MM.1S (cell line): ENCODE measurements around the gene ARMC12.

Experiments used
- DNase-seq: peaks from one replicate; pipeline ENCODE4 v3.0.0-alpha.2; 2015
- H2AFZ ChIP-seq: fragments of 300-600 bp; sonication (generic); 2 replicates; pipeline ENCODE4 v1.6.0; 2016; ENCODE audit warnings: antibody characterized with exemption, low read length
- H3F3A ChIP-seq: fragments of 300-600 bp; sonication (generic); 2 replicates; pipeline ENCODE4 v1.6.1; 2016; ENCODE audit warnings: mild to moderate bottlenecking, antibody characterized with exemption, low read length, moderate library complexity, mixed read lengths; ENCODE audit not compliant: insufficient read depth
- H3K27ac ChIP-seq: fragments of 300-600 bp; sonication (generic); 2 replicates; pipeline ENCODE4 v1.5.1; 2016; ENCODE audit warnings: mild to moderate bottlenecking, low read length
- H3K27me3 ChIP-seq: fragments of 300-600 bp; sonication (generic); replicated peaks from 2 replicates; pipeline ENCODE4 v1.6.0; 2016; ENCODE audit warnings: low read length; ENCODE audit not compliant: insufficient read depth
- H3K36me3 ChIP-seq: fragments of 300-600 bp; sonication (generic); replicated peaks from 2 replicates; pipeline ENCODE4 v1.6.1; 2016; ENCODE audit warnings: mild to moderate bottlenecking, low read length, mixed read lengths; ENCODE audit not compliant: insufficient read depth
- H3K4me1 ChIP-seq: fragments of 300-600 bp; sonication (generic); 2 replicates; pipeline ENCODE4 v1.6.1; 2016; ENCODE audit warnings: low read length, mixed read lengths
- H3K4me2 ChIP-seq: fragments of 300-600 bp; sonication (generic); 2 replicates; pipeline ENCODE4 v1.6.0; 2016; ENCODE audit warnings: low read depth, low read length
- H3K4me3 ChIP-seq: fragments of 300-600 bp; sonication (generic); 2 replicates; pipeline ENCODE4 v1.5.1; 2016; ENCODE audit warnings: low read length, mixed read lengths
- H3K79me2 ChIP-seq: fragments of 300-600 bp; sonication (generic); 2 replicates; pipeline ENCODE4 v1.6.1; 2016; ENCODE audit warnings: mixed run types, low read length, mixed read lengths
- H3K9ac ChIP-seq: fragments of 300-600 bp; sonication (generic); 2 replicates; pipeline ENCODE4 v1.6.1; 2016; ENCODE audit warnings: low read length, mixed read lengths
- H3K9me2 ChIP-seq: fragments of 300-600 bp; sonication (generic); replicated peaks from 2 replicates; pipeline ENCODE4 v1.6.1; 2016; ENCODE audit warnings: mild to moderate bottlenecking, low read length, mixed read lengths; ENCODE audit not compliant: insufficient read depth
- H3K9me3 ChIP-seq: fragments of 300-600 bp; sonication (generic); replicated peaks from 2 replicates; pipeline ENCODE4 v1.6.1; 2016; ENCODE audit warnings: mild to moderate bottlenecking, low read length, mixed read lengths; ENCODE audit not compliant: insufficient read depth
- H4K20me1 ChIP-seq: fragments of 300-600 bp; sonication (generic); 2 replicates; pipeline ENCODE4 v1.6.1; 2016; ENCODE audit warnings: mild to moderate bottlenecking, low read length, moderate library complexity, mixed read lengths; ENCODE audit not compliant: insufficient read depth
- CTCF ChIP-seq: fragments of 300-600 bp; sonication (generic); IDR thresholded peaks from 2 replicates; pipeline ENCODE4 v1.5.1; 2016; ENCODE audit warnings: antibody characterized with exemption, low read length, mixed read lengths
- EZH2 ChIP-seq: fragments of 300-600 bp; sonication (generic); optimal IDR thresholded peaks from 2 replicates; pipeline ENCODE3; 2017; ENCODE audit warnings: low read depth, mild to moderate bottlenecking, antibody characterized with exemption, low read length, mixed read lengths
- EZH2phosphoT487 ChIP-seq: fragments of 300-600 bp; sonication (generic); IDR thresholded peaks from 2 replicates; pipeline ENCODE4 v1.6.1; 2018; ENCODE audit warnings: antibody characterized with exemption, low read length

The ARMC12 gene

GRCh38 chr6:35707714-35708407 lies 29.0 kb upstream of the ARMC12 start:
- Histone ChIP-seq H3F3A (no peaks in the 10 kb centered on the region), H3K4me3 (no peak overlapping the region), H4K20me1 (no peaks in the 10 kb centered on the region), H3K27ac (no peak overlapping the region), H3K9ac (no peak overlapping the region), H3K4me2 (no peak overlapping the region), H3K36me3 (no peaks in the 10 kb centered on the region), H3K79me2 (no peaks in the 10 kb centered on the region), H3K9me2 (no peaks in the 10 kb centered on the region), H2AFZ (no peak overlapping the region), H3K27me3 (no peaks in the 10 kb centered on the region), H3K9me3 (no peaks in the 10 kb centered on the region), H3K4me1 (no peaks in the 10 kb centered on the region)
- TF ChIP-seq CTCF (no peak), EZH2 (no peak), EZH2phosphoT487 (no peak)
- DNase-seq: no peak

GRCh38 chr6:35708585-35708984 lies 28.2 kb upstream of the ARMC12 start:
- H3K9me2 ChIP-seq: no peaks in the 10 kb centered on the region
- H3K9ac ChIP-seq: no peak overlapping the region
- TF ChIP-seq EZH2phosphoT487 (no peak), CTCF (no peak), EZH2 (no peak)
- H2AFZ ChIP-seq: no peak overlapping the region
- H3F3A ChIP-seq: no peaks in the 10 kb centered on the region
- H3K4me2 ChIP-seq: no peak overlapping the region
- no peak overlapping the region for H3K27ac ChIP-seq
- H3K36me3 ChIP-seq: no peaks in the 10 kb centered on the region
- H3K9me3 ChIP-seq: no peaks in the 10 kb centered on the region
- no peaks in the 10 kb centered on the region for H3K79me2 ChIP-seq
- H3K4me1 ChIP-seq: no peaks in the 10 kb centered on the region
- no peak overlapping the region for H3K4me3 ChIP-seq
- DNase-seq: no peak
- no peaks in the 10 kb centered on the region for H3K27me3 ChIP-seq
- H4K20me1 ChIP-seq: no peaks in the 10 kb centered on the region

- no peak for DNase-seq
- no peak overlapping the region for H3K4me3 ChIP-seq
- H4K20me1 ChIP-seq: no peaks in the 10 kb centered on the region
- H3F3A ChIP-seq: no peaks in the 10 kb centered on the region
- no peaks in the 10 kb centered on the region for H3K4me1 ChIP-seq
- no peak overlapping the region for H3K4me2 ChIP-seq
- no peak overlapping the region for H3K9ac ChIP-seq
- no peak for TF ChIP-seq EZH2
- no peak for TF ChIP-seq CTCF
- no peak for TF ChIP-seq EZH2phosphoT487
- no peaks in the 10 kb centered on the region for H3K36me3 ChIP-seq
- H3K9me3 ChIP-seq: no peaks in the 10 kb centered on the region
- no peak overlapping the region for H3K27ac ChIP-seq
- no peaks in the 10 kb centered on the region for H3K27me3 ChIP-seq
- H3K79me2 ChIP-seq: no peaks in the 10 kb centered on the region
- no peaks in the 10 kb centered on the region for H3K9me2 ChIP-seq
- H2AFZ ChIP-seq: no peak overlapping the region
These were observed 26.5 kb upstream of the ARMC12 start for GRCh38 chr6:35710241-35710847.
